GM12878 (cell line): ENCODE measurements around the gene RFC4. TPM values are rescaled to one million over a fixed set of nuclear protein-coding genes. Genes with fewer than 3 reads are reported as not detected.

Experiments
- BACH1 ChIP-seq: fragments of 450-650 bp; IDR thresholded peaks from 2 replicates; pipeline ENCODE4 v1.6.1; 2017; ENCODE audit warnings: mild to moderate bottlenecking, borderline replicate concordance
- BRCA1 ChIP-seq: IDR thresholded peaks from 2 replicates; pipeline ENCODE4 v1.6.1; 2011; ENCODE audit warnings: low read depth, low read length, improper control_type of control experiment
- CBX5 ChIP-seq: sonication (generic); IDR thresholded peaks from 2 replicates; pipeline ENCODE4 v1.6.1; 2016; ENCODE audit warnings: low read depth, moderate library complexity, mild to moderate bottlenecking, inconsistent platforms
- CHD2 ChIP-seq: IDR thresholded peaks from 2 replicates; pipeline ENCODE4 v1.6.1; 2011; ENCODE audit warnings: low read depth, low read length, improper control_type of control experiment, borderline replicate concordance
- CREB1 ChIP-seq: IDR thresholded peaks from 2 replicates; pipeline ENCODE4 v1.6.1; 2012; ENCODE audit warnings: low read depth, mild to moderate bottlenecking, inconsistent platforms
- DPF2 ChIP-seq: fragments of 450-650 bp; IDR thresholded peaks from 2 replicates; pipeline ENCODE4 v1.6.1; 2017; ENCODE audit warnings: mild to moderate bottlenecking
- HDAC6 ChIP-seq: fragments of 200-600 bp; sonication (generic); IDR thresholded peaks from one replicate; pipeline ENCODE4 v1.8.0; 2017; ENCODE audit warnings: antibody characterized with exemption; ENCODE audit not compliant: unreplicated experiment
- KLF5 ChIP-seq: fragments of 450-650 bp; IDR thresholded peaks from 2 replicates; pipeline ENCODE4 v1.6.1; 2014; ENCODE audit warnings: mild to moderate bottlenecking; ENCODE audit not compliant: partially characterized antibody
- MXI1 ChIP-seq: fragments of 150-350 bp; IDR thresholded peaks from 2 replicates; pipeline ENCODE4 v1.6.1; 2011; ENCODE audit warnings: low read depth, mild to moderate bottlenecking, inconsistent platforms, low read length, improper control_type of control experiment
- MYB ChIP-seq: fragments of 150-350 bp; IDR thresholded peaks from 2 replicates; pipeline ENCODE4 v1.6.1; 2014; ENCODE audit warnings: mild to moderate bottlenecking, low read depth, low read length, borderline replicate concordance
- NR2F1 ChIP-seq: fragments of 450-650 bp; conservative IDR thresholded peaks from 2 replicates; pipeline ENCODE4 v1.6.1; 2017; ENCODE audit warnings: mild to moderate bottlenecking
- NRF1 ChIP-seq: conservative IDR thresholded peaks from 2 replicates; pipeline ENCODE4 v1.6.1; 2011; ENCODE audit warnings: mild to moderate bottlenecking, low read depth, low read length, improper control_type of control experiment
- PML ChIP-seq: IDR thresholded peaks from 2 replicates; pipeline ENCODE4 v1.6.1; 2012; ENCODE audit warnings: low read length, inconsistent platforms
- RCOR1 ChIP-seq: conservative IDR thresholded peaks from 2 replicates; pipeline ENCODE4 v1.6.1; 2012; ENCODE audit warnings: low read depth, low read length, improper control_type of control experiment
- STAT3 ChIP-seq: IDR thresholded peaks from 2 replicates; pipeline ENCODE4 v1.6.1; 2011; ENCODE audit warnings: low read depth, low read length, improper control_type of control experiment
- ZSCAN29 ChIP-seq: fragments of 450-650 bp; IDR thresholded peaks from 2 replicates; pipeline ENCODE4 v1.6.1; 2017; ENCODE audit warnings: mild to moderate bottlenecking, moderate library complexity
- polyA plus RNA-seq, 11 experiments: library from polyadenylated mRNA; depleted of rRNA in 4 of 11; unstranded in 6 of 11; stranded (reverse) in 5 of 11; fragments of >200 nt; fragmentation: Nextera tagmentation in 4 of 11; fragmentation: Illumina TruSeq in 1 of 11; extraction: Ambion mirVana in 4 of 11; extraction: Trizol in 1 of 11; gene quantifications; 1 replicate in 1 of 11; 2 replicates in 10 of 11; pipeline versions ENCODE4 v1.2.1 to v1.2.3, GENCODE V29; 2011 to 2016; ENCODE audit warnings: inconsistent platforms in 2 of 11, missing spikeins in 2 of 11, low read depth in 1 of 11
- total RNA-seq, 4 experiments: library from RNA; depleted of rRNA in 3 of 4; stranded (reverse); fragments of >200 nt in 3 of 4; fragmentation: Illumina TruSeq in 1 of 4; extraction: Trizol in 1 of 4; gene quantifications; 2 replicates each; pipeline versions ENCODE4 v1.2.1 to v1.2.3, GENCODE V29; 2013 to 2021
- TF ChIP-seq, protein P1 (sequence below): fragments of 450-650 bp; IDR thresholded peaks from 2 replicates; pipeline ENCODE4 v1.6.1; 2016; ENCODE audit warnings: mild to moderate bottlenecking
- TF ChIP-seq, protein P2 (sequence below): fragments of 450-650 bp; IDR thresholded peaks from 2 replicates; pipeline ENCODE4 v1.6.1; 2017; ENCODE audit warnings: borderline replicate concordance
- TF ChIP-seq, protein P3 (sequence below): fragments of 150-350 bp; IDR thresholded peaks from 2 replicates; pipeline ENCODE4 v1.6.1; 2014; ENCODE audit warnings: mild to moderate bottlenecking, low read depth, low read length
- TF ChIP-seq, protein P4 (sequence below): fragments of 450-650 bp; IDR thresholded peaks from 2 replicates; pipeline ENCODE4 v1.6.1; 2017; ENCODE audit warnings: mild to moderate bottlenecking, moderate library complexity

RFC4 gene
- total and polyA plus RNA-seq, 10 of the 15 experiments (the other 5 are each of a cell fraction or from before 2014, with no cell fraction given): 49.1 to 144 (median 112) TPM

DNA sequence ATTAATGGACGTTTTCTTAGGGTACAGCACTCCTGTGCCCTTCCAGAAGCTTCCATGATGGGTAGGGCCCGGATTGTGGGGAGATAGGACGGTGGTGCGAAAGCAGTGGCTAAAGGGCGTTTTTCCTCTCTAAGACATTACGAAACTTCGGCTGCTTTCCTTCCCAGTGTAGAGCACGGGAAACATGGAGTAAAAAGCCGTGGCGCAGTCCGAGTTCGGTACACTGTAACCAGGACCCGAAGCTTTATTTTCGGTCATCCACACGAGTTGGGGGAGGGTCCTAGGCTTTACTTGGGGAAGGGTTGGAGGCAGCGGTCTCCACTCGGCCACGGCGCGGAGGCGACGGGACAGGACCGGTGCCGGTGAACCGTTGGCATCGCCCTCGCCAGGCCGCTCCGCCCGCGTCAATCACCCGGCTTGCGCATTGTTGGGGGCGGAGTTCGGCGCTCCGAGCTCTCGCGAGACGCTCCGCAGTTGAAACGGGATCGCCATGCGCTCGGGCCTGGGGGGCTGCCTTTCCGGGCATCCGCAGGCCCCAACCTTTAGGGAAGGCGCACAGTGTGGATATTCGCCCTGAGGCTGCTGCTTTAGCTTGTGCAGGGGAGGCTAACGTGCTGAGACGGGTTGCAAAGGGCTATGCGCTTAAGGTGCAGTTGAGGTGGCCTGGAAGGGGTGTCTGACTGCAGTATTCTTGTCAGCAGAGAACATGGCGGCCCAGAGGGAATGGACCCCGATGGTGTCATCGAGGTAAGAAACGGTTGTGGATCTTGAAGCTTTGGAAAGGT, 22.4 kb downstream of the RFC4 start (continued):
- TF ChIP-seq BACH1: peak; percentile 91; the same call in 1 of the 2 replicates
- TF ChIP-seq MXI1: peak; percentile 76
- peak; percentile 24 for TF ChIP-seq CREB1
- TF ChIP-seq, protein P1, sequence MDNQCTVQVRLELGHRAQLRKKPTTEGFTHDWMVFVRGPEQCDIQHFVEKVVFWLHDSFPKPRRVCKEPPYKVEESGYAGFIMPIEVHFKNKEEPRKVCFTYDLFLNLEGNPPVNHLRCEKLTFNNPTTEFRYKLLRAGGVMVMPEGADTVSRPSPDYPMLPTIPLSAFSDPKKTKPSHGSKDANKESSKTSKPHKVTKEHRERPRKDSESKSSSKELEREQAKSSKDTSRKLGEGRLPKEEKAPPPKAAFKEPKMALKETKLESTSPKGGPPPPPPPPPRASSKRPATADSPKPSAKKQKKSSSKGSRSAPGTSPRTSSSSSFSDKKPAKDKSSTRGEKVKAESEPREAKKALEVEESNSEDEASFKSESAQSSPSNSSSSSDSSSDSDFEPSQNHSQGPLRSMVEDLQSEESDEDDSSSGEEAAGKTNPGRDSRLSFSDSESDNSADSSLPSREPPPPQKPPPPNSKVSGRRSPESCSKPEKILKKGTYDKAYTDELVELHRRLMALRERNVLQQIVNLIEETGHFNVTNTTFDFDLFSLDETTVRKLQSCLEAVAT: 0 out of 2 replicates have a peak, but pooled peaks have one; percentile 64
- TF ChIP-seq DPF2: peak; percentile 69
- peak; percentile 94 for TF ChIP-seq PML
- peak; percentile 29; the same call in 1 of the 2 replicates for TF ChIP-seq NRF1
- no peak for TF ChIP-seq STAT3
- TF ChIP-seq CHD2: peak; percentile 99
- TF ChIP-seq KLF5: no peak
- peak; percentile 89; the same call in 1 of the 2 replicates for TF ChIP-seq RCOR1
- TF ChIP-seq MYB: no peak
- no peak for TF ChIP-seq CBX5
- TF ChIP-seq, protein P2, sequence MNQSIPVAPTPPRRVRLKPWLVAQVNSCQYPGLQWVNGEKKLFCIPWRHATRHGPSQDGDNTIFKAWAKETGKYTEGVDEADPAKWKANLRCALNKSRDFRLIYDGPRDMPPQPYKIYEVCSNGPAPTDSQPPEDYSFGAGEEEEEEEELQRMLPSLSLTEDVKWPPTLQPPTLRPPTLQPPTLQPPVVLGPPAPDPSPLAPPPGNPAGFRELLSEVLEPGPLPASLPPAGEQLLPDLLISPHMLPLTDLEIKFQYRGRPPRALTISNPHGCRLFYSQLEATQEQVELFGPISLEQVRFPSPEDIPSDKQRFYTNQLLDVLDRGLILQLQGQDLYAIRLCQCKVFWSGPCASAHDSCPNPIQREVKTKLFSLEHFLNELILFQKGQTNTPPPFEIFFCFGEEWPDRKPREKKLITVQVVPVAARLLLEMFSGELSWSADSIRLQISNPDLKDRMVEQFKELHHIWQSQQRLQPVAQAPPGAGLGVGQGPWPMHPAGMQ: peak; percentile 62
- TF ChIP-seq, protein P3, sequence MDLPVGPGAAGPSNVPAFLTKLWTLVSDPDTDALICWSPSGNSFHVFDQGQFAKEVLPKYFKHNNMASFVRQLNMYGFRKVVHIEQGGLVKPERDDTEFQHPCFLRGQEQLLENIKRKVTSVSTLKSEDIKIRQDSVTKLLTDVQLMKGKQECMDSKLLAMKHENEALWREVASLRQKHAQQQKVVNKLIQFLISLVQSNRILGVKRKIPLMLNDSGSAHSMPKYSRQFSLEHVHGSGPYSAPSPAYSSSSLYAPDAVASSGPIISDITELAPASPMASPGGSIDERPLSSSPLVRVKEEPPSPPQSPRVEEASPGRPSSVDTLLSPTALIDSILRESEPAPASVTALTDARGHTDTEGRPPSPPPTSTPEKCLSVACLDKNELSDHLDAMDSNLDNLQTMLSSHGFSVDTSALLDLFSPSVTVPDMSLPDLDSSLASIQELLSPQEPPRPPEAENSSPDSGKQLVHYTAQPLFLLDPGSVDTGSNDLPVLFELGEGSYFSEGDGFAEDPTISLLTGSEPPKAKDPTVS: peak; percentile 70; the same call in 1 of the 2 replicates
- TF ChIP-seq BRCA1: peak; percentile 84
- TF ChIP-seq ZSCAN29: 0 out of 2 replicates have a peak, but pooled peaks have one; percentile 13
- TF ChIP-seq, protein P4, sequence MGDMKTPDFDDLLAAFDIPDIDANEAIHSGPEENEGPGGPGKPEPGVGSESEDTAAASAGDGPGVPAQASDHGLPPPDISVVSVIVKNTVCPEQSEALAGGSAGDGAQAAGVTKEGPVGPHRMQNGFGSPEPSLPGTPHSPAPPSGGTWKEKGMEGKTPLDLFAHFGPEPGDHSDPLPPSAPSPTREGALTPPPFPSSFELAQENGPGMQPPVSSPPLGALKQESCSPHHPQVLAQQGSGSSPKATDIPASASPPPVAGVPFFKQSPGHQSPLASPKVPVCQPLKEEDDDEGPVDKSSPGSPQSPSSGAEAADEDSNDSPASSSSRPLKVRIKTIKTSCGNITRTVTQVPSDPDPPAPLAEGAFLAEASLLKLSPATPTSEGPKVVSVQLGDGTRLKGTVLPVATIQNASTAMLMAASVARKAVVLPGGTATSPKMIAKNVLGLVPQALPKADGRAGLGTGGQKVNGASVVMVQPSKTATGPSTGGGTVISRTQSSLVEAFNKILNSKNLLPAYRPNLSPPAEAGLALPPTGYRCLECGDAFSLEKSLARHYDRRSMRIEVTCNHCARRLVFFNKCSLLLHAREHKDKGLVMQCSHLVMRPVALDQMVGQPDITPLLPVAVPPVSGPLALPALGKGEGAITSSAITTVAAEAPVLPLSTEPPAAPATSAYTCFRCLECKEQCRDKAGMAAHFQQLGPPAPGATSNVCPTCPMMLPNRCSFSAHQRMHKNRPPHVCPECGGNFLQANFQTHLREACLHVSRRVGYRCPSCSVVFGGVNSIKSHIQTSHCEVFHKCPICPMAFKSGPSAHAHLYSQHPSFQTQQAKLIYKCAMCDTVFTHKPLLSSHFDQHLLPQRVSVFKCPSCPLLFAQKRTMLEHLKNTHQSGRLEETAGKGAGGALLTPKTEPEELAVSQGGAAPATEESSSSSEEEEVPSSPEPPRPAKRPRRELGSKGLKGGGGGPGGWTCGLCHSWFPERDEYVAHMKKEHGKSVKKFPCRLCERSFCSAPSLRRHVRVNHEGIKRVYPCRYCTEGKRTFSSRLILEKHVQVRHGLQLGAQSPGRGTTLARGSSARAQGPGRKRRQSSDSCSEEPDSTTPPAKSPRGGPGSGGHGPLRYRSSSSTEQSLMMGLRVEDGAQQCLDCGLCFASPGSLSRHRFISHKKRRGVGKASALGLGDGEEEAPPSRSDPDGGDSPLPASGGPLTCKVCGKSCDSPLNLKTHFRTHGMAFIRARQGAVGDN: peak; percentile 10; the same call in 1 of the 2 replicates
- TF ChIP-seq NR2F1: no peak
- peak; percentile 37 for TF ChIP-seq HDAC6
